WTC11 (cell line): ENCODE measurements around the gene ASGR1. TPM values are rescaled to one million over a fixed set of nuclear protein-coding genes. Genes with fewer than 3 reads are reported as not detected.

Experiments
- ATAC-seq: fragments of 200-7000 bp; cut with Tn5 transposase; 2 replicates; pipeline ENCODE4 v1.10.0; 2021; ENCODE audit warnings: mild to moderate bottlenecking, moderate library complexity
- CTCF ChIA-PET: fragments of 300-600 bp; sonication (Branson Sonifier 250); formaldehyde crosslinking; loops from one replicate; lab custom pipeline; 2021; ENCODE audit warnings: antibody characterized with exemption; lab: Charles Lee
- POLR2A ChIA-PET: fragments of 350-600 bp; sonication (Branson Sonifier 250); formaldehyde crosslinking; loops from one replicate; lab custom pipeline; 2021; ENCODE audit warnings: antibody characterized with exemption; lab: Charles Lee
- DNase-seq: peaks from one replicate; pipeline ENCODE4 v3.0.0; 2021; ENCODE audit warnings: low spot score
- H3K27ac Mint-ChIP-seq: 2 replicates; pipeline ENCODE4 v1.8.0; 2021; ENCODE audit warnings: mixed read lengths
- H3K27me3 Mint-ChIP-seq: 2 replicates; pipeline ENCODE4 v1.8.0; 2021; ENCODE audit warnings: low read depth, mild to moderate bottlenecking, moderate library complexity, mixed read lengths
- H3K36me3 Mint-ChIP-seq: 2 replicates; pipeline ENCODE4 v1.8.0; 2021; ENCODE audit warnings: mixed read lengths
- H3K4me1 Mint-ChIP-seq: 2 replicates; pipeline ENCODE4 v1.8.0; 2022; ENCODE audit warnings: mixed read lengths
- H3K4me3 Mint-ChIP-seq: 2 replicates; pipeline ENCODE4 v1.8.0; 2021; ENCODE audit warnings: mild to moderate bottlenecking, moderate library complexity, mixed read lengths
- H3K9me3 Mint-ChIP-seq: 2 replicates; pipeline ENCODE4 v1.8.0; 2021; ENCODE audit warnings: mixed read lengths
- ATF1 ChIP-seq: sonication (generic); formaldehyde crosslinking; IDR thresholded peaks from 2 replicates; pipeline ENCODE4 v1.8.1; 2023; ENCODE audit warnings: mild to moderate bottlenecking, moderate library complexity, missing genetic modification reagents
- E2F4 ChIP-seq: sonication (generic); formaldehyde crosslinking; IDR thresholded peaks from 2 replicates; pipeline ENCODE4 v1.8.1; 2022; ENCODE audit warnings: low read depth, mild to moderate bottlenecking, moderate library complexity, missing genetic modification reagents, borderline replicate concordance
- ELF4 ChIP-seq: sonication (generic); formaldehyde crosslinking; IDR thresholded peaks from 2 replicates; pipeline ENCODE4 v1.8.1; 2022; ENCODE audit warnings: low read depth, mild to moderate bottlenecking, moderate library complexity, missing genetic modification reagents
- FOXJ3 ChIP-seq: sonication (generic); formaldehyde crosslinking; IDR thresholded peaks from 2 replicates; pipeline ENCODE4 v1.9.0; 2021; ENCODE audit warnings: missing genetic modification reagents, mild to moderate bottlenecking, borderline replicate concordance
- GTF2I ChIP-seq: fragments of 250-450 bp; sonication (Bioruptor Pico); conservative IDR thresholded peaks from 2 replicates; pipeline ENCODE4 v1.4.0; 2021; ENCODE audit warnings: mild to moderate bottlenecking
- HMGXB4 ChIP-seq: sonication (generic); formaldehyde crosslinking; IDR thresholded peaks from 2 replicates; pipeline ENCODE4 v1.8.1; 2023; ENCODE audit warnings: mild to moderate bottlenecking, moderate library complexity, missing genetic modification reagents
- IRF2 ChIP-seq: sonication (generic); formaldehyde crosslinking; IDR thresholded peaks from 2 replicates; pipeline ENCODE4 v1.8.0; 2022; ENCODE audit warnings: low read depth, missing genetic modification reagents, borderline replicate concordance
- PRRX2 ChIP-seq: fragments of 250-450 bp; sonication (Bioruptor Pico); IDR thresholded peaks from 2 replicates; pipeline ENCODE4 v1.8.0; 2021; ENCODE audit warnings: mild to moderate bottlenecking
- RORB ChIP-seq: fragments of 250-450 bp; sonication (Bioruptor Pico); IDR thresholded peaks from 2 replicates; pipeline ENCODE4 v1.9.0; 2021; ENCODE audit warnings: mild to moderate bottlenecking
- SP1 ChIP-seq: sonication (generic); formaldehyde crosslinking; conservative IDR thresholded peaks from 2 replicates; pipeline ENCODE4 v1.8.1; 2022; ENCODE audit warnings: missing genetic modification reagents
- TCF7 ChIP-seq: sonication (generic); formaldehyde crosslinking; IDR thresholded peaks from 2 replicates; pipeline ENCODE4 v1.8.0; 2022; ENCODE audit warnings: mild to moderate bottlenecking, low read depth, missing genetic modification reagents, moderate library complexity
- ZNF396 ChIP-seq: fragments of 250-450 bp; sonication (Bioruptor Pico); IDR thresholded peaks from 2 replicates; pipeline ENCODE4 v1.8.0; 2021; ENCODE audit warnings: mild to moderate bottlenecking, moderate library complexity, borderline replicate concordance
- ZNF423 ChIP-seq: fragments of 250-450 bp; sonication (Bioruptor Pico); IDR thresholded peaks from 2 replicates; pipeline ENCODE4 v2.1.2; 2022; ENCODE audit warnings: mild to moderate bottlenecking, moderate library complexity
- ZNF671 ChIP-seq: fragments of 250-450 bp; sonication (Bioruptor Pico); IDR thresholded peaks from 2 replicates; pipeline ENCODE4 v1.8.0; 2021; ENCODE audit warnings: mild to moderate bottlenecking
- total RNA-seq: library from RNA; stranded (reverse); gene quantifications from 3 replicates; pipeline ENCODE4 v1.2.3, GENCODE V29; 2021
- TF ChIP-seq, protein P1 (sequence below): sonication (generic); formaldehyde crosslinking; IDR thresholded peaks from 2 replicates; pipeline ENCODE4 v1.8.0; 2023; ENCODE audit warnings: missing genetic modification reagents
- TF ChIP-seq, protein P2 (sequence below): fragments of 250-450 bp; sonication (Bioruptor Pico); IDR thresholded peaks from 2 replicates; pipeline ENCODE4 v1.9.0; 2021; ENCODE audit warnings: mild to moderate bottlenecking
- TF ChIP-seq, protein P3 (sequence below): sonication (generic); formaldehyde crosslinking; IDR thresholded peaks from 2 replicates; pipeline ENCODE4 v1.8.1; 2023; ENCODE audit warnings: mild to moderate bottlenecking, missing genetic modification reagents, moderate library complexity
- TF ChIP-seq, protein P4 (sequence below): sonication (generic); formaldehyde crosslinking; IDR thresholded peaks from 2 replicates; pipeline ENCODE4 v1.8.0; 2022; ENCODE audit warnings: mild to moderate bottlenecking, missing genetic modification reagents

The ASGR1 gene
- total RNA-seq, 1 experiment from 2014 or later: 13.3 TPM

DNA sequence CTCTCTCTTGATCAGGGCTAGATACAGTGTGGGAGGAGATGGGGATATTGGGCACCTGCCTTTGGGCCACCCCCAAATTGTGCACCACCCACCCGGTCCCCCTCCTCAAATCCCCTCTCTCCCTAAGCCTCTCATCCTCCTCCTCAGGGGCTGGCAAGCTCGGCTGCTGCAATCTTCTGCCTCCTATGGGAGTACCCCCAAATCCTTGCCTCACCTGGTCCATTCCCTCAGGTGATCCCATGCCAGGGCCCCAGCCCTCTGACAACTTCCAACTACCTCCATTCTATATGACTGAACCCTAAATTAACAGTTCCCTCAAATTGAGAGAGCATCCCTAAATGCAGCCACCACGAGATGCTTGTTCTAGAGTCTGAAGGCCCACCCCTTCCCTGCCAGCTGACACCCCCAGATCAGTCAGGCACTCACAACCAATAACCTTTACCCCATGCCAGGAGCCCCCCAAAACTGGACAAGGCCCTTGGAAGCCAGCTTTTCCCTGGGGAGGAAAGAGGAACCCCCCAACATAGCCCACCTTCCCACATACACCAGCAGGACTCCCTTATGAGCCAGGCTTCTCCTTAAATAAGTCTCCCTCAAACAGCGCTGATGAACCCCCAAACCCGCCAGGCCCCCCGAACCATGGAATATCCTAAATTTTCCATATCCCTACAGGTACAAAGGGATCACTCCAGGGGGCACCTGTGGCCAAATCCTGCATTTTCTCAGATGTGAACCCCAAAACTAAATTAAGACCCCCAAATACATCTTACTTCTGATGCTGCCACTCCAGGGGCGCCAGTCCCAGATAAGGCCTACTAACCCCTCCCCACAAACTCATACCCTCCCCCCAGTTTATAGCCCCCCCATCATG is 37.3 kb upstream of the ASGR1 start:
- Mint-ChIP-seq H3K4me1 (peaks cover 64% of the 10 kb centered on the region), H3K27me3 (peaks cover 4% of the 10 kb centered on the region; the same call in 1 of the 2 replicates), H3K27ac (peak overlapping the region; percentile 96), H3K36me3 (no peaks in the 10 kb centered on the region), H3K9me3 (no peaks in the 10 kb centered on the region), H3K4me3 (peak overlapping the region; percentile 77)
- ATAC-seq (no peak), DNase-seq (no peak)
- TF ChIP-seq HMGXB4 (CRISPR knock-in tag) (no peak), E2F4 (CRISPR knock-in tag) (no peak)
- ChIA-PET POLR2A (no interaction called here), CTCF (interaction anchor here (0.6 to 2.9 kb wide), 6 partner anchors 52 to 171 kb away, joined by 3 to 11 read pairs (median 4); no protein-coding TSS in a partner anchor)

DNA sequence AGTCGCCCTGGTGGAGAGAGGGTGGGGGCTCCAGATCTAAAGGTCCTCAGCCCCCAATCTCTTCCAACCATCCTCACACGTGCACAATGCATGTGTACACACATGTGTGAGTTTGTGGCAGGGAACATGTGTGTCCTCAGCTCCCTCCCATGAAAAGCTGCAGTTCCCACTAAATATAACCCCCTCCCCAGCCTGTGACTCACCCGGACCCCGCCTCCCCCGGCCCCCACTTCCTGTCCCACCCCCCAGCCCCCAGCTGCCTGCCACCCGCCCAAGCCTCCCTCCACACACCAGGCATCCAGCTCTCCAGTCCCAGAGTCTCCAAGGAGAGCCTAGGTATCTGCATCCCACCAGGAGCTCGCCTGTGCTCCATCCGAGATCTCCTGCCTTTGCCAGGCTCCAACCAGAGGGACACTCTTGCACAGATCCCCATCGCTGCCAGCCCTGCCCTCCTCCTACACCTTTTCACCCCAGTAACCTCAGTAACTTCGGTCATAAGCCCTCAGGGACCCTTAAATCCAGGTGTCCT is 36.5 kb upstream of the ASGR1 start:
- Mint-ChIP-seq H3K4me3 (peak overlapping the region; percentile 86), H3K9me3 (no peaks in the 10 kb centered on the region), H3K36me3 (no peaks in the 10 kb centered on the region), H3K27ac (peak overlapping the region; percentile 96), H3K27me3 (peaks cover 4% of the 10 kb centered on the region; the same call in 1 of the 2 replicates), H3K4me1 (peaks cover 58% of the 10 kb centered on the region)
- POLR2A ChIA-PET: no interaction called here
- ATAC-seq (no peak), DNase-seq (no peak)
- TF ChIP-seq, protein P1, sequence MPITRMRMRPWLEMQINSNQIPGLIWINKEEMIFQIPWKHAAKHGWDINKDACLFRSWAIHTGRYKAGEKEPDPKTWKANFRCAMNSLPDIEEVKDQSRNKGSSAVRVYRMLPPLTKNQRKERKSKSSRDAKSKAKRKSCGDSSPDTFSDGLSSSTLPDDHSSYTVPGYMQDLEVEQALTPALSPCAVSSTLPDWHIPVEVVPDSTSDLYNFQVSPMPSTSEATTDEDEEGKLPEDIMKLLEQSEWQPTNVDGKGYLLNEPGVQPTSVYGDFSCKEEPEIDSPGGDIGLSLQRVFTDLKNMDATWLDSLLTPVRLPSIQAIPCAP (CRISPR knock-in tag): no peak
- no peak for TF ChIP-seq ZNF396
- TF ChIP-seq GTF2I: no peak
- TF ChIP-seq PRRX2: no peak
- no peak for TF ChIP-seq ELF4
- TF ChIP-seq SP1 (CRISPR knock-in tag): no peak
- TF ChIP-seq IRF2 (CRISPR knock-in tag): no peak
- TF ChIP-seq ZNF423: no peak
- no peak for TF ChIP-seq TCF7 (CRISPR knock-in tag)
- no peak for TF ChIP-seq FOXJ3
- TF ChIP-seq E2F4 (CRISPR knock-in tag): no peak
- TF ChIP-seq, protein P2, sequence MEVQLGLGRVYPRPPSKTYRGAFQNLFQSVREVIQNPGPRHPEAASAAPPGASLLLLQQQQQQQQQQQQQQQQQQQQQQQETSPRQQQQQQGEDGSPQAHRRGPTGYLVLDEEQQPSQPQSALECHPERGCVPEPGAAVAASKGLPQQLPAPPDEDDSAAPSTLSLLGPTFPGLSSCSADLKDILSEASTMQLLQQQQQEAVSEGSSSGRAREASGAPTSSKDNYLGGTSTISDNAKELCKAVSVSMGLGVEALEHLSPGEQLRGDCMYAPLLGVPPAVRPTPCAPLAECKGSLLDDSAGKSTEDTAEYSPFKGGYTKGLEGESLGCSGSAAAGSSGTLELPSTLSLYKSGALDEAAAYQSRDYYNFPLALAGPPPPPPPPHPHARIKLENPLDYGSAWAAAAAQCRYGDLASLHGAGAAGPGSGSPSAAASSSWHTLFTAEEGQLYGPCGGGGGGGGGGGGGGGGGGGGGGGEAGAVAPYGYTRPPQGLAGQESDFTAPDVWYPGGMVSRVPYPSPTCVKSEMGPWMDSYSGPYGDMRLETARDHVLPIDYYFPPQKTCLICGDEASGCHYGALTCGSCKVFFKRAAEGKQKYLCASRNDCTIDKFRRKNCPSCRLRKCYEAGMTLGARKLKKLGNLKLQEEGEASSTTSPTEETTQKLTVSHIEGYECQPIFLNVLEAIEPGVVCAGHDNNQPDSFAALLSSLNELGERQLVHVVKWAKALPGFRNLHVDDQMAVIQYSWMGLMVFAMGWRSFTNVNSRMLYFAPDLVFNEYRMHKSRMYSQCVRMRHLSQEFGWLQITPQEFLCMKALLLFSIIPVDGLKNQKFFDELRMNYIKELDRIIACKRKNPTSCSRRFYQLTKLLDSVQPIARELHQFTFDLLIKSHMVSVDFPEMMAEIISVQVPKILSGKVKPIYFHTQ (CRISPR knock-in tag): no peak
- TF ChIP-seq ZNF671 (CRISPR knock-in tag): no peak
- TF ChIP-seq, protein P3, sequence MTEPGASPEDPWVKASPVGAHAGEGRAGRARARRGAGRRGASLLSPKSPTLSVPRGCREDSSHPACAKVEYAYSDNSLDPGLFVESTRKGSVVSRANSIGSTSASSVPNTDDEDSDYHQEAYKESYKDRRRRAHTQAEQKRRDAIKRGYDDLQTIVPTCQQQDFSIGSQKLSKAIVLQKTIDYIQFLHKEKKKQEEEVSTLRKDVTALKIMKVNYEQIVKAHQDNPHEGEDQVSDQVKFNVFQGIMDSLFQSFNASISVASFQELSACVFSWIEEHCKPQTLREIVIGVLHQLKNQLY: no peak
- TF ChIP-seq ATF1 (CRISPR knock-in tag): no peak
- TF ChIP-seq, protein P4, sequence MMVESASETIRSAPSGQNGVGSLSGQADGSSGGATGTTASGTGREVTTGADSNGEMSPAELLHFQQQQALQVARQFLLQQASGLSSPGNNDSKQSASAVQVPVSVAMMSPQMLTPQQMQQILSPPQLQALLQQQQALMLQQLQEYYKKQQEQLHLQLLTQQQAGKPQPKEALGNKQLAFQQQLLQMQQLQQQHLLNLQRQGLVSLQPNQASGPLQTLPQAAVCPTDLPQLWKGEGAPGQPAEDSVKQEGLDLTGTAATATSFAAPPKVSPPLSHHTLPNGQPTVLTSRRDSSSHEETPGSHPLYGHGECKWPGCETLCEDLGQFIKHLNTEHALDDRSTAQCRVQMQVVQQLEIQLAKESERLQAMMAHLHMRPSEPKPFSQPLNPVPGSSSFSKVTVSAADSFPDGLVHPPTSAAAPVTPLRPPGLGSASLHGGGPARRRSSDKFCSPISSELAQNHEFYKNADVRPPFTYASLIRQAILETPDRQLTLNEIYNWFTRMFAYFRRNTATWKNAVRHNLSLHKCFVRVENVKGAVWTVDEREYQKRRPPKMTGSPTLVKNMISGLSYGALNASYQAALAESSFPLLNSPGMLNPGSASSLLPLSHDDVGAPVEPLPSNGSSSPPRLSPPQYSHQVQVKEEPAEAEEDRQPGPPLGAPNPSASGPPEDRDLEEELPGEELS (CRISPR knock-in tag): no peak
- no peak for TF ChIP-seq RORB (CRISPR knock-in tag)
- CTCF ChIA-PET: interaction anchor here (0.6 to 2.9 kb wide), 4 partner anchors 51 to 170 kb away, joined by 3 to 11 read pairs (median 6); no protein-coding TSS in a partner anchor
